RKO (cell line): ENCODE data around the gene SPSB4.
"Not testable (repeated sequence)": the region's sequence is repeated elsewhere in the genome, so short reads cannot be mapped to it uniquely, and the experiment has no call there.

Source experiments
- DNase-seq: peaks from one replicate; pipeline ENCODE4 v3.0.0-alpha.2; 2016; ENCODE audit warnings: low spot score

Gene SPSB4

DNA sequence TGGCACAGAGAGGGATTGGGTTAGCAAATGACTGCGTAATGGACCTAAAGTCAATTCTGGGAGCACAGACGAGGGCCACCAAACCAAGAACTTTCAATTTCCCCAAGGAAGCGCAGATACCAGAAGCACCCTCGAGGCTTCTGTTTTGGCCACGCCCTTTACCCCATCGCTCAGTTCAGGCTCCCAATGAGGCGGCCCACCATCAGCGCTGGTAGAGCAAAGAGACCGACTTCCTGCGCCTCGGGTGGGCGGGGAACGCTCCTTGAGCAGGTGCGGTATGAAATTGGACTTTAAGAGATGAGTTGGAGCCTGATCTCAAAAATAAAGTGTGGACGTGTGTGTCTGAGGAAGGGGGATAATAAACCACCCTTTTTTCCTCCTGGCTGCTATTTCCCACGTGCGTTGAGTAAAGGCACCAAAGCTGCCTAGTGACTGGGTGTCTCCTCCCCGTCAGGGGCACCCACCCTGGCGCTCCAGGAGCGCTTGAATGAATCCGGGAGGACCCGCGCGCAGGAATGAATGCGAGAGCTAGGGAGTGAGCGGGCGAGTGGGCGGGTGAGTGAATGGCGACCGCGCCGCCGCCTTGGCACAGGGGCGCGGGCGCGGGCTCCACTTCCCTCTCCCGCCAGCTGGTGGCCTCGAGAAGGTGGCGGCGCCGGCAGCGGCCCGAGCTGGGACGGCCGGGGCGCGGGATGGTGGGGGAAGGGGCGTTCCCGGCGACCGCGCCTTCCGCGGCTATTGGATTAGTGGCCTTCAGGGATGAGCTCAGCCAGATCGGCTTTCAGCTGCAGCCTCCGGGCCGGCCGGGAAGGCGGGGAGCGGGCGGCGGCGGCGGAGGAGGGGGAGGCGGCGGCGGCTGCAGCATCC is at the start of gene SPSB4:
Gene SPSB4 (plus strand): TSS at position 772 of the 867 bp plus-strand sequence. CDS start 14,758 bp downstream, outside the sequence.
- DNase-seq = no peak

DNA sequence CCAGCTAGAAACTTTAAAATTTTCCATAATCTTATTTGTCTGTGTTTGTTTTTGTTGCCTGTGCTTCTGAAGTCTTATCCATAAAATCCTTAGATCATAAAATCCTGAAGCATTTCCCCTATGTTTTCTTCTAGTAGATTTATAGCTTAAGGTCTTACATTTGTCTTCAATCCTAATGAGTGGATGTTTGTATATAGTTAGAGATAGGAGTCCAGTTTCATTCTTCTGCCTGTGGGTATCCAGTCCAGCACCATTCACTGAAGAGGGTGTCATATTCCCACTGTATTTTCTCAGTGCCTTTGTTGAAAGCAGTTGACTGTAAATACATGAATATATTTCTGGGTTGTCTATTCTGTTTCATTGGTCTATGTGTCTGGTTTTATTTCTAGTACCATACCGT is 44.8 kb upstream of the SPSB4 start:
- no peak for DNase-seq

DNA sequence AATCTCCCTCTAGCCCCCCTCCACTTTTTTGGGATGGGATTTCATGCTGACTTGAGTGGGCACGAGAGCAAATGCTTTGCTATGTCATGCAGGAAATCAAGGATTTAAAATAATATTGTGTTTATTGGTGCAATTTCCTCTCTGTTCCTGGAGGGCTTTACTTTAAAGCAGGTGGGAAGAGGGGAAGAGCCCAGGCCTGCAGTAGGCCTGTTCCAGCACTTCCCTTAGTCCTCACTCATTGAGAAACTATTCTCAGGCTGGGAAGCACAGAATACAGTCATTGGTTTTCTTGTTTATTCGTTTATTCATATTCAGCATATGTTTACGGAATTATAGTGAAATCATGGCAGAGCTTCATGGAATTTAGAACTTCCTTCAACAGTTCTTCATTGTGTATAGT is 41.7 kb upstream of the SPSB4 start:
- no peak for DNase-seq

DNA sequence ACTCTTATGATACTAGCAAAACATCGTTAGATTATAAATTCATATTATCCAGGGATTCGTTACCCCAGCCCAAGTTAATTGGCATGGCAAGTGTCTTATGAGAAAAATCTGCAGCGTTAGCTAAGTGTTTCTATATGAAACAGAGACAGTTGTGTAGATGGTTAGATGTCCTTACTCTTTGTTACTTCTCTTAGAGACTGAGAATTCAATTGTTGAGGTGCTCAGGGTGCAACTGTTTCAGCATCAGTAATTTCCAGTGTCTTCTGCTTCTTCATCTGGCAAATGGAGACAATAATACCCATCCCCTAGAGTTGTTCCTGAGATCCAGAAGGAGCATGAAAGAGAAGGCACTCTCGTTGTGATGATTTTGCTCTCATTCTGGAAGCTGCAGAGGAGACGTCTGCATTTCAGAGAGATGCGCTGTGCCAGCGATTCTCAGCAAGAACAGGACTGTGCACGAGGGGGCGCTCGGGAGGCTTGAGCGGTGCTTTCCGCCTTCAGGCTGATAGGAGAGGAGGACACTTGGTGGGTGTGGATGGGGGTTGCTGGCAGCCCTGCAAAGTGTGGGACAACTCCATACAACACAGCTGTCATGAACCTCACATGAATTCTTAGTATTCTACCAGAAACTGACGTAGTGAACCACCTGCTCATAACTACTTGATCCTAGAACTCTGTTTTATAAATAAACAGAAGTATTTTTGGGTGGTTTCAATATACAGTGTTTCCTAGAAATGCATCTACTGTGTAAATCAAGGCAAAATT is 39.7 kb upstream of the SPSB4 start:
- peak; percentile 67 for DNase-seq

DNA sequence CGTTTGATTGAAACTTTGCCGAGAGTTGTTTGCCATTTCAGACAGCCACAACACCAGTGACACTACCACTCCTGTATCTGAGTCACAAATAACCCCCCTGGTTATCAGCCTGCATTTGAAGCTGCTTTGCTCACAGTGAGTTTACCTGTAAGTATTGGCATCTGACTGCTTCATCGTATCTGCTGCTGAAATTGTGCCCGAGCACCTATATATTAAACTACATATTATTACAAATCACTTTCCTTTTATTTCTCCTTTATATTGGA is 39.2 kb upstream of the SPSB4 start:
- DNase-seq = no peak

- no peak for DNase-seq
Measured at GRCh38 chr3:141012571-141012970, 38.6 kb upstream of the SPSB4 start.

DNA sequence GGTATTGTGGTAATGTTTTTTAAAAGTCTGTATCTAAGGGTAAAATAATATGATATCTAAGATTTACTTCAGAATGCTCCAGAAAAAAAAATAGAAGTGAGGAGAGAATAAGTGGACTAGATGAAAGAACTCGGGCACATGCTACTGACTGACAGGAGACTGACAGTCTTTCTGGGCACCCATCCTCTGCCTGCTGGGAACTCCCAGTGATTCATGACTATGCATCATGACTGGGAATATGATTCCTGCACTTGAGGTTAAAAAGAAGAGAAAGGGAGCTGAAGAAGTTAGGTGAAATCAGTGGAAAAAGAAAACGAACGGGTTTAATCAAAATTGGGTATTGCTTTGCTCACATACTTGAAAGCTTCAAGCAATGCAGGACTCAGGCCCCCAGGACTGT is 35.7 kb upstream of the SPSB4 start:
- peak; percentile 34 for DNase-seq

DNA sequence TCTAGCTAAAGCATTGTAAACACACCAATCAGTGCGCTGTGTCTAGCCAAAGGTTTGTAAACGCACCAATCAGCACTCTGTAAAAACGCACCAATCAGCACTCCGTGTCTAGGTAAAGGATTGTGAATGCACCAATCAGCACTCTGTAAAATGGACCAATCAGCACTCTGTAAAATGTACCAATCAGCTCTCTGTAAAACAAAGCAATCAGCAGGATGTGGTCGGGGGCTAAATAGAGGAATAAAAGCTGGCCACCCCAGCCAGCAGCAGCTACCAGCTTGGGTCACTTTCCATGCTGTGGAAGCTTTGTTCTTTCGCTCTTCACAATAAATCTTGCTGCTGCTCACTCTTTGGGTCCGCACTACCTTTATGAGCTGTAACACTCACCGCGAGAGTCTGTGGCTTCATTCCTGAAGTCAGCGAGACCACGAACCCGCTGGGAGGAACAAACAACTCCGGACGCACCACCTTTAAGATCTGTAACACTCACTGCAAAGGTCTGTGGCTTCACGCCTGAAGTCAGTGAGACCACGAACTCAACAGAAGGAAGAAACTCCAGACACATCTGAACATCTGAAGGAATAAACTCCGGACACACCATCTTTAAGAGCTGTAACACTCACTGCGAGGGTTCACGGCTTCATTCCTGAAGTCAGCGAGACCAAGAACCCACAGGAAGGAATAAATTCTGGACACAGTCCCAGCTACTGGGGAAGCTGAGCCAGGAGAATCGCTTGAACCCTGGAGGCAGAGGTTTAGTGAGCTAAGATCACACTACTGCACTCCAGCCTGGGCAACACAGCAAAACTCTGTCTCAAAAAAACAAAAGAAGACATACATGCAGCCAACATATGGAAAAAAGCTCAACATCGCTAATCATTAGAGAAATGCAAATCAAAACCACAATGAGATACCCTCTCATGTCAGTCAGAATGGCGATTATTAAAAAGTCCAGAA is 33.5 kb upstream of the SPSB4 start:
- DNase-seq = not testable (repeated sequence)

DNA sequence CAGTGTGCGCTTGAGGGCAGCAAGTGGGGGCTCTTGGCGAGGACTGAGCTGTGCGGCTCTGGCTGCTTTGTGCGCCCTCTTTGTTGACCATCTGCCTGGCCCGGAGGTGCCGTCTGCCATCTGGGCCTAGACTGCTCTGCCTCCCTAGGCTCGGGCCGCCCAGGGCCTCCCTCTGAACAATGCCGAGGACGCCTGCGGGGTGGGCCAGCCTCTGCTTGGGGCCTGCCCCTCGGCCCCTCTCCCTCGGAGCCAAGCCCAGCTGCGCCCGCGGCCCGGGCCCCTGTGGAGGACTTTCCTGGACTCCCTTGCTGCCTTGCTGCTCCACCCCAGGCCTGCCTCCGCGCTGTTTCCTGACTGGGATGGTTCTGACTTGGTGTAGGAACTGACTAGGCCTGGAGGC is 31.9 kb upstream of the SPSB4 start:
- no peak for DNase-seq

DNA sequence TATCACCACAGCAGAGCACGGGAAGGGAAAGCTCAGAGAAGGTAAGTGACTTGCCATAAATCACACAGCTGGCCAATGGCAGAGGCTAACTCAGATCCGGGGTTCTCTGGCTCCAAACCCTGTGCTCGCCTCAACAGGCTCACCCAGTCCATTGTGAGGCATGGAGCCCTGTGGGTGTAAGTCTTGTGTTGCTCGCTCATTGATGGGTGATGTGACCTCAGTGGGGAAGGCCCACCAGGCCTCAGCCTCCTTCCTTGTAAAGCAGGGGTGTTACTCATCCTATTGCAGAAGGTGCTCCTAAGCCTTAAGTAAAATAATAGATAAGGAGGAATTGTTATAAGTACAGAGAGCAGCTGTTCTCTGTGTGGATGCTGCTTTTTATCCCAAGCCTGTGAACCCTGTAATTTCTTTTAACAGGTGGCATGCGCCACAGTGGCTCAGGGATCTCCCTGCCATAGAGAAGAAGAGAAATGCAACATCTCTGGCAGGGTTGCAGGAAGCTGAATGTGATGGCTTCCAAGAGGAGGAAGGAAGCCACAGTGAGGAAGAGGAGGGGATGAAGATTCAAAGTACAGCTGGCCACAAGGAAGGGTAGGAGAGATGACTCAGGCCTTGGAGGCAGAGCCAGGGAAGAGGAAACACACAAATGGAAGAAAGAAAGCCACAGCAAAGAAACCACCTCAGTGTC is 30.9 kb upstream of the SPSB4 start:
- no peak for DNase-seq

DNA sequence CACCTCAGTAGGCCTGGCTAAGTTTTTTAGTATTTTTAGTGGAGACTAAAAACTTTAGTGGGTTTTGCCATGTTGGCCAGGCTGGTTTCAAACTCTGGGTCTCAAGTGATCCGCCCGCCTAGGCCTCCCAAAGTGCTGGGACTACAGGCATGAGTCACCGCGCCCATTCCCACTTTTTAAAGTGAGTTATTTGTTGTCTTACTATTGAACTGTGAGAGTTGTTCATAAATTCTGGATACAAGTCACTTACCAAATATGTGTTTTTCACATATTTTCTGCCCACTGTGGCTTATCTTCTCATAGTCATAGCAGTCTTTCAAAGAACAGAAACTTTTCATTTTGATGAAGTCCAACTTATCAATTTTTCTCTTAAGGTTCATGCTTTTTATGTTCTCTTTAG is 29.9 kb upstream of the SPSB4 start:
- no peak for DNase-seq

- DNase-seq = no peak
Measured at GRCh38 chr3:141030296-141030695, 20.9 kb upstream of the SPSB4 start.

DNA sequence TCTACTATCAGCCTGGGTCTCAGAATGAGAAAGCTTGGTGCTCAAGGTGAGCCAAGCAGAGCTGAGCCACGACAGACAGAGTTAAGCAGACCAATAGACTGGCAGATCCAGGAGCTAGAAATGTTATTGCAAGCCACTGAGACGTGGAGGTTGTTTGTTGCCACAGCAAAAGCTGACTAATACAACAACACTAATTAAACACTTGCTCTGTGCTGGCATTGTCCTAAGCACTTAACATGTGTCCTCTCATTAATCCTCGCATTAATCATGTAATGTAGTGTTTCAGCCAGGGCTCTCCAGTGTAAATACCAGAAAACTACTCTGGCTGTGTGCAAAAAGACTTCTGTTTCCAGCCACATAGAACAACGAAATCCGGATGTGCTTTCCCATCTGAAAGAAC is 11.6 kb upstream of the SPSB4 start:
- peak; percentile 23 for DNase-seq

DNA sequence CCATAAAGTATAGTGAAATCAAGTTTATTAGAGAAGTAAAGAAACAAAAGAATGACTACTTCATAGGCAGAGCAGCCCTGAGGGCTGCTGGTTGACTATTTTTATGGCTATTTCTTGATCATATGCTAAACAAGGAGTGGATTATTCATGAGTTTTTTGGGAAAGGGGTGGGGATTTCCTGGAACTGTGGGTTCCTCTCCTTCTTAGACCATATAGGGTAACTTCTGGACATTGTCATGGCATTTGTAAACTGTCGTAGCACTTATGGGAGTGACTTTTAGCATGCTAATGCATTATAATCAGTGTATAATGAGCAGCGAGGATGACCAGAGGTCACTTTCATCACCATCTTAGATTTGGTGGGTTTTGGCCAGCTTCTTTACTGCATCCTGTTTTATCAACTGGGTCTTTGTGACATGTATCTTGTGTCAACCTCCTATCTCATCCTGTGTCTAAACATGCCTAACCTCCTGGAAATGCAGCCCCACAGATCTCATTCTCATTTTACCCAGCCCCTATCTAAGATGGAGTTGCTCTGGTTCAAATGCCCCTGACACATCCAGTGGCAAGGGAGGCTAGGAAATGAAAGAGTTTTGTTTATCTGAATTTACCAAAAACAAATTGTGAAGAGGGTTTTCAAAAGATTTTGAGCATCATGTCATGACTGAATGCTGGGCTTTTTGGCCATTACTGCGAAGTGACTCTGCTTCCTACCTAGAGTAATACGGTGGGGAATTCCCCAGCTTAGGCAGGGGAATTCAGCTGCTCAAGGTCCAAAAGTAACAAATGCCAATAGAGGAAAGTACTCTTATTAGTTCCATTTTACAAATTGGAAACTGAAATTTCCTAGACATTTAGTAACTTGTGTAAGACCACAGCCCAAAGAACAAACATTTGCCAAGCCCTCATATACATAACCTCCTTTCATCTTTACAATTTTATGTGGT is 6.2 kb upstream of the SPSB4 start:
- DNase-seq = no peak

DNA sequence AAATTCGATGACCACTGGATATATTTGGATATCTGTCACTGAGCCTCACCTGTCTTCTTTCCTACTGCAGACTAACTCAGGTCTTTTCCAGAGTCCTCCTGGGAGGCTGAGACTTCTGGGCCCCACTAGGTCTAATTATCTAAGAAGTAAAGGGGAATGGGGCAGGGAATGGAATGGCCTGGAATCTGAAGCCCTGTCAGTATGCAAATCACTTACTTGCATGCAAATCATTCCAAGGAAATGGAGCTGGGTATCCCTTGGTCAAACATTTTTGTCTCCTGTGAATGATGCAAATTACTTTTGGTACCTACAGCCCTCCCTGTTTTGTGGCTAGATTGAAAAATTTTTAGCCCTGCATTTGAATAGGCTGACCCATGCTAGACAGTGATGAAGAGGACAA is 5.3 kb upstream of the SPSB4 start:
- DNase-seq = no peak

DNA sequence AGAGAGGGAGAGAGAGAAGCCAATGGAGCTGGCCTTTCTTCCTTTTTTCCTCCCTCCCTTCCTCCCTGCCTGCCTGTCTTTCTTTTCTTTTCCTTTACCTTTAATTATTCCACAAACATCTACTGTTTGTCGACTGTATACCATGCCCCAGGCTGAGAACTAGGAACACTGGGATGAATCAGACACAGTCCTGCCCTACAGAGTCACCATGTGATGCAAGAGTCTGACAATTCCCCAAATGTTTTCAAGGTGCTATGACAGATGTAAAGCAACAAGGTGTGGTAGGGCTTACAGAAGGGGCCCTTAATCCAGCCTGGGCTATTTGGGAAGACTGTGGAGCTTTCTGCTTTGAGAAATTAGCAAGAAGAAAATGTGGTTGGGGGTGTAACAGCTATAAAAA is 4.0 kb upstream of the SPSB4 start:
- DNase-seq = no peak

DNA sequence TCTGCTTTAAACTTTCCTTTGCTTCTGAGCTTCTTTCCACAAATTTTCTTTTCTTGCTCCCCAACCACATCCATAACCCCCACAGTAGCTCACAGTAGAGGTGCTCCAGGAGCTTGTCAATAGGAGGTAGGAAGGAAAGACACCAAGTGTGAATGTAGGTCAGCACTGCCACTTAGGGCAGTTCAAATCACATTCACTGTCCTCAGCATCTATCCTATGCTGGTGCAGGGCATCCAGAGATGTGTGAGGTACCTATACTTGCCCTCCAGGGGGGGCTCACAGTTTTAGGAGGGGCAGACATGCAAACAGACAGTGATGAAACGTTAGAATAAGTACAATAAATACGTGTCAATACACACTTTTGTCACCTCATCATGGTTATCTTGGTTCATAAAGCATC is 1.5 kb upstream of the SPSB4 start:
- no peak for DNase-seq

DNA sequence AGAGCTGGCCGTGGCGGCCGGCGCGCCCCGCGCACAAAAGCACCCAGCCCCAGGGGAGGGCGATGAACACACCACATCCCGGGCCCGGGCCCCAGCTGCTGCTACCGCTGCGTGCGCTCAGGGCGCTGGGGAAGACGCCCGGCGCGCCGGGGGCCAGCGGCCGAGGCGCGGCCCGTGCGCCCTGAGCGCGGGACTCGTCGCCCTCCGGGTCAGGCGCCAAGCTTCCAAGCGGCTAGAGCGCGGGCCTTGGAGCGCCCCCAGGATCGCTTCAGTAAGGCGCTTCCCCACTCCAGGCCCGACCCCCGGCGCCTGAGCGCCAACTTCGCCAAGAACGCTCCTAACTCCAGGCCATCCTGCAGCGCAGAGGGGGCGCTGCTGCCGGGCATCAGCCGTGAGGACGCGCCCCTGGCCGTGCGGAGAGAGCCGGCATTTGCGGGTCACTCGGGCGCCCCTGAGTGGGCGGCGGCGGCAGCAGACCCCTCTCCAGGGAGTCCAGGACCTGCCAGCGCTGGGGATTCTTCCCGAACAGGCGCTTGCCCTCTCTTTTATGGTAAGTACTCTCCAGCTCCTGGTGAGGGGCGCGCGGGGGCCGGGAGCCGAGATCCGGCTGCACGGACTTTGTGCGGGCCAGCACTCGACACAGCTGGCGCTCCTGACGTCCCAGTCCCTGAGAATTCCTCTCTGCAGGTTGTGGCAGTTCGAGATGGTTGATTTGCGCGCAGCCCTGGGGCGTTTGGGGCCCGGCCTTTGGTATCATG is 475 bp downstream of the SPSB4 start:
- no peak for DNase-seq

- DNase-seq = no peak
Measured at GRCh38 chr3:141052201-141053069, 1.3 kb downstream of the SPSB4 start.
